NCI-H2081 (cell line): ENCODE results near the gene UTS2R.
A peak's percentile ranks its signal among the peaks of the same experiment; 100 is the strongest.
"Not testable (repeated sequence)": the region's sequence is repeated elsewhere in the genome, so short reads cannot be mapped to it uniquely, and the experiment has no call there.

Source experiments
- DNase-seq, 2 experiments: peaks; one replicate each; lab custom pipeline; 2025; lab: John Stamatoyannopoulos, UW

The UTS2R gene

DNA sequence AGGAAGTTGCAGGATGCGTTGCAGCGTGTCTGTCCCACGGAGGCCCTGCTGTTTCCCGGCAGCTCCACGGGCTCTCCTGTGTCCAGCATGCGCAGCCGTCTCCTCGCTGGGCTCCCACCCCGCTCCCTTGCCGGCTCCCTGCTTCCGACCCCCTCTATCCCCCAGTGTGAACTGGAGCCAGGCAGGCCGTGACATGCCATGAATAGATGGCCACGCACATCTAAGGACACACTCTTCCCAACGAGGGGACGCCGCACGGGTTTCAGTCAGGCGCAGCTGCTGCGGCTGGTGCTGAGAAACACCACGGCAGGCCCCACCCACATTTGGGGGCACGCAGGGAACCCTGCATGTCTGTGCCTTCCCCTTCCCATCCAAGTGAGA lies 37.4 kb downstream of the UTS2R start:
- DNase-seq: no peak

- no peak for DNase-seq
Observed at GRCh38 chr17:82410014-82410716, 38.6 kb downstream of the UTS2R start.

- no peak for DNase-seq
Observed at GRCh38 chr17:82411396-82412053, 40.0 kb downstream of the UTS2R start.

GRCh38 chr17:82412081-82412480 lies 40.5 kb downstream of the UTS2R start:
- DNase-seq: not testable (repeated sequence)

- peak; percentile 58 to 83 for DNase-seq
Observed at GRCh38 chr17:82412535-82413520, 41.3 kb downstream of the UTS2R start.

- DNase-seq: peak; percentile 31 to 47
Observed at GRCh38 chr17:82414548-82415281, 43.1 kb downstream of the UTS2R start.

- DNase-seq: no peak
Observed at GRCh38 chr17:82415336-82415735, 43.8 kb downstream of the UTS2R start.

- DNase-seq: no peak
Observed at GRCh38 chr17:82415786-82416185, 44.2 kb downstream of the UTS2R start.

GRCh38 chr17:82416264-82416663 lies 44.7 kb downstream of the UTS2R start:
- no peak for DNase-seq

DNA sequence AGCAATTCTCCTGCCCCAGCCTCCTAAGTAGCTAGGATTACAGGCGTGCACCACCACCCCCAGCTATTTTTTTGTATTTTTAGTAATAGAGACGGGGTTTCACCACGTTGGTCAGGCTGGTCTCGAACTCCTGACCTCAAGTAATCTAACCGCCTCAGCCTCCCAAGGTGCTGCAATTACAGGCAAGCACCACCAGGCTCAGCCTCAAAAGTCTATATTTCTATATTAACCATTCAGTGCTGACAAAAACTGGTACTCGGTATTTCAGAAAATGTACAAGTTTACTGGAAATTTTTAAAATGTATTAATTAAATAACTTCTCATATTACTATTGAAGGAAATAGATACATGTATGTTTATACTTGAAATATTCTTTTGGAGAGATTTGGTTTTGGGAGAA lies 45.2 kb downstream of the UTS2R start:
- no peak for DNase-seq

DNA sequence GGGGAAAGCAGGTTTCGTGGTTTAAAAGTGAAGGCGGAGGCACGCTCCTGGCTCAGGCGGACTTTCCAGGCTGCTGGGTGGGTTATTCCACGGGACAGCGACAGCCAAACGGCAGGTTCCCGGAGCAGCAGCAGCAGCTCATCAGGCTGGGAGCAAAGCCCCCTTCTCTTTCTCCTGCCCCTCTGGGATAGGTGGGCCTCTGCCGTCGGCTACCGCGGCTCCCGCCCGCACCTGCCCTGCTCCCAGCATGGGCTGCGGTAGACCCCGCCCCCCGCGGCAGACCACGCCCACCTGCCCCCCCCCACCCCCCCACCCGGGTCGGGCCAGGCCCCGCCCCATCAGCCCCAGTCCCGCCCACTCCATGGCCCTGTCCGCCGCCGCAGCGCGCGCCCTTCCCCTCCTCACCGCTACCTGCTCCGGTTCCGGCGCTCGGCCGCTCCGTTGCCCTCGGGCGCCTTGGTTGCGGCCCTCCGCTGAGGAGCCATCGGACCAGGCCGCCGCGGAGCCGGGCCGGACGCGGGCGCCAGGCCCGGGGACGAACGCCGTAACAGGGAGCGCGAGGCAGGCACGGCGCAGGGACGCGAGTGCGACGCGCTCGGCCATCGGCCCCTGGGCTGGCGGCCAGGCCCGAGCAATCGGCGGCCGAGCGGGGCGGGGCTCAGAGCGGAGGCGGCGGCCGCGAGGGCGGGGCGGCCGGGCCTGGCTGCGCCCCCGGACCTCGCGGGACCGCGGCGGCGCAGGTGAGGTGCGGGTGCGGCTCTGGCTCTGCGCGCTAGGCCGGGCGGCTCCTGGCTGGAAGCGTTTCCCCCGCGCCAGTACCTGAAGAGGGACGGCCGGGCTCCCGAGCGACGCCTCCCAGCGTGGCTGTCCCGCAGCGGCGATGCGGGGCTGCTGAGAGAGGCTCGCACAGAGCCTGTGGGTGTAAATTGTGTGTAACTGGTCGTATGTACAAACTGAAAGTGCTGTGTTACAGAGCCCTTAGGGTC lies 46.7 kb downstream of the UTS2R start, which contains the start of the genes HEXD and OGFOD3:
Gene HEXD, plus strand, starts transcription at position 347 of the 986 bp plus-strand sequence. CDS start 1,453 bp downstream, outside the sequence.
Gene OGFOD3, minus strand, starts transcription at position 586 of the 986 bp plus-strand sequence. Its CDS starts 101 bp downstream, at position 485.
- DNase-seq: peak; percentile 89 to 90

DNA sequence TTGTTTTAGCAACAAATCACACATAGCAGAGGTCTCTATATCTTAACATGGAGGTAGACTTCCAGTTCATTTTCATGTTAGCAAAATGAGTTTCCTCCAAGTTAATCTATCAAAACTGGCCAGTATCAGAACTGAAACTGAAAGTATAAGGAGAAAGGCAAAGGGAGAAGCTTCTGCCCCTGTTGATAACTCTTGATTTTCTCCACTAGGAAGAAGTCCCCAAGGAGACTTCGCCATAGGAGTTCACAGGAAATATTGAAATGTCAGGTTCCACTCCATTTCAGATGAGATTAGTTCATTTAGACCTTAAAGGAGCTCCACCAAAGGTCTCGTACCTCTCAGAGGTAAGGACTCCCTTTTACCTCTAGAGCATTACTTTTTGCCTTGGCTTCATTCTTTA lies 48.0 kb downstream of the UTS2R start:
- no peak for DNase-seq

GRCh38 chr17:82424001-82424862 lies 52.7 kb downstream of the UTS2R start:
- DNase-seq: peak in 1 of 2 experiments; percentile 19

- DNase-seq: no peak
Observed at GRCh38 chr17:82424863-82425159, 53.2 kb downstream of the UTS2R start.
